G401 (cell line): ENCODE results near the gene NKIRAS1. TPM values are rescaled to one million over a fixed set of nuclear protein-coding genes. Genes with fewer than 3 reads are reported as not detected.

Experiments used
- DNase-seq: peaks from one replicate; pipeline ENCODE4 v3.0.0-alpha.2; 2015; ENCODE audit warnings: low spot score
- in situ Hi-C: cut with HindIII; loops from 2 replicates; pipeline ENCODE4 v1.10.0; 2016; ENCODE audit warnings: low sequenced_read_pairs, mixed read lengths
- total RNA-seq: library from RNA; depleted of rRNA; stranded (reverse); fragments of >200 nt; shearing (Covaris generic); gene quantifications from 2 replicates; pipeline ENCODE4 v1.2.3, GENCODE V29; 2014; rRNA removed

Gene NKIRAS1
- 15.0 and 20.1 TPM in 2 replicates for total RNA-seq

DNA sequence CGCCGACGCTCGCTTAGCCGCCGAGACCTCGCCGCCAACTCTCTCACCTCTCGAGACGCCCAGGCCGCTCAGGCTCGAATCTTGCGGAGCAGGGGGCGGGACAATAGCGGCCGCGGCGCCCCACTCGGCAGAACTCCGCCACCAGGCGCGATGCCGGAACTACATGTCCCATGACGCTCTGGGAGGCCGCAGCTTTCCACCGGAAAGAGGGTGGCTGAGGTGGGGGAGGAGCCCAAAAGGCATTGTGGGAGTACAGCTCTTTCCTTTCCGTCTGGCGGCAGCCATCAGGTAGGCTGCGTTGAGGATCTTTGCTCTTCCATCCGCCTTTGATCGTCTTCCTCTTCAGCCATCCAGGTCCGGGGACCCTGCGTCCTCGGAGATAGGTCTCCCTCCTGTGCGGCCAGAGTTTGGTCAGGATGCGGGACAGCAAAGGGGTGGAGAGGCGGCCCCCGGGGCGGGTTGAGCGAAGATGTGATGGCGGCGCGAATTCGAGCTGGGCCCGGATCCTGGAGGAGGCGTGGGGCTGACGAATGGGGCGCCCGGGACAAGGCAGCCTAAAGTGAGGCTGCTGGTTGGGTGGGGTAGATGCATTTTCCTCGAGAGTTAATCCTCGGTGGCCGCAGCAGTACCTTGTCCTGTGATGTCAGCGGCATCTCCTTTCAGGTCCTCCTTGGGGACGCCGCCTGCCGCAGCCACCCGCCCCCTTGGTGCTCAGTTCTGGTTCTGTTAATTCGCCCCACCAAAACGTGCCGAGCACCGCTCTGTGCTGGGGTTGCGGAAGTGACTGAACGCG, at the start of gene NKIRAS1, which contains the start of gene RPL15:
TSS of gene NKIRAS1 (minus strand) at position 105 of the 793 bp plus-strand sequence. CDS start 6,086 bp downstream, outside the sequence.
TSS of gene RPL15 (plus strand) at position 247 of the 793 bp plus-strand sequence. CDS start 728 bp downstream, outside the sequence.
- DNase-seq: peak; percentile 97
- in situ Hi-C loops: no loop called here

DNA sequence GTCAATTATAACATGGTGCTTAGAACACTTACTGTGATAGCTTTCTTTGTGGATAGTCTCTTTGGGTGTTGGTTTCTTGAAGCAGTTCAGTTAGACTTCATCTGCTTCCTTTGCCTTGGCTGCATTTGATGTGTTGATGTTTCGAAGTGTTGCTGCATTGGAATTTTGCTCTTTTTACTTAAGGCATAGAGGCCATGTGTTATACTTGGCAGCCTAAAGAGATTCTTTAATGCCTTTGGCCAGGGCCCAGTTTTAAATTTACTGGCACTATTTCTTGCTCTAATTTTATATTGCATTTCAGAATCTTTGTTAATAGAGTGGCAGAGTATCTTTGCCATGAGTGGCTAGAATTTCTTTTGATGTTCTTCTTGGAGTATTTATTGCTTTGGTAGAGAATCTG, 49.5 kb upstream of the NKIRAS1 start:
- in situ Hi-C loops: no loop called here
- DNase-seq: no peak

DNA sequence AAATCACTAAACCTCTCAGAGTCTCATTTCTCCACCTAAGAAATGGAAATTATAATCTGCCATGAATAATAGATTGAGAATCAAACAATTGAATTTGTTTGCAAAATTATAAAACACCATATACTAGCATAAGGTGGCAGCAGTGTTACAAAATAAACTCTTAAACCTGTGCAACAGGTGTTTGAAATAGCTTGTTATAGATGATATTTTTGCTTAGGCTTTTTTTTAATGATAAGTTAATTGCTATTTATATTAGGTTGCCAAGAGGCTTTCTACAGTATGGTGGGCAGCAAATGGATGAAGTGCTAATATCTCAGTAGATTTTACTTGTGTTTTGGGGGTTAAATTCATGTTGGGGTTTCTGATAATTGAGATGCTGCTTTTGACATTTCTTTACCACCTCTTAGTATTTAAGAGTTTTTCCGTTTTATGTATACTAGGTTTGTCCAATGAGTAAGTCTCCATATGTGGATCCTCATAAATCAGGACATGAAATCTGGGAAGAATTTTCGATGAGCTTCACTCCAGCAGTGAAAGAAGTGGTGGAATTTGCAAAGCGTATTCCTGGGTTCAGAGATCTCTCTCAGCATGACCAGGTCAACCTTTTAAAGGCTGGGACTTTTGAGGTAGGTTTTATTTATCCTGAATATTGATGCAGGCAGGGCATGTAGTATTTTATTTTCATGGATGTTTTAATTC, 47.9 kb upstream of the NKIRAS1 start:
- in situ Hi-C loops: no loop called here
- DNase-seq: no peak

DNA sequence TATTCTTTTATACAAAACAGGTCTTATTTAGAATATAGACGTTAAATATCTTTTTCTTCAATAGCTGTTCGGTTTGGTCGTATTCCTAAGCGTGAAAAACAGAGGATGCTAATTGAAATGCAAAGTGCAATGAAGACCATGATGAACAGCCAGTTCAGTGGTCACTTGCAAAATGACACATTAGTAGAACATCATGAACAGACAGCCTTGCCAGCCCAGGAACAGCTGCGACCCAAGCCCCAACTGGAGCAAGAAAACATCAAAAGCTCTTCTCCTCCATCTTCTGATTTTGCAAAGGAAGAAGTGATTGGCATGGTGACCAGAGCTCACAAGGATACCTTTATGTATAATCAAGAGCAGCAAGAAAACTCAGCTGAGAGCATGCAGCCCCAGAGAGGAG, 45.1 kb upstream of the NKIRAS1 start:
- in situ Hi-C loops: no loop called here
- DNase-seq: no peak

DNA sequence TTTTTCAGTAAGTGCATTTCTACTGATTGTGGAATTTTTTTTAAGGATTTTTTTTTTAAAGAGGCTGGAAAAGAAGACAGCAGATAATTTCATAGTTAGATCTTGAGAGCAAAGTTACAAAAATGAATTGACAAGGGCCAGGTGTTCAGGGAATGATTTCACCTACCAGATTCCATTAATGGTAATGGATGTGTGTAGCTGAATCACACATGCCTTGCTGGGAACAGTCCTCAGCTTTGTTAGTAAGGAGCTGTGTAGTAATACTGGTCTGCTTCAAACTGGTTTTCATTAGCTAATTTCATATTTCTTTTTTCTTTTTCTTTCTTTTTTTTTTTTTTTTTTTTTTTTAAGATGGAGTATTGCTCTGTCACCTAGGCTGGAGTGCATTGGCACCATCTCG, 44.3 kb upstream of the NKIRAS1 start:
- no peak for DNase-seq
- in situ Hi-C loops: no loop called here

DNA sequence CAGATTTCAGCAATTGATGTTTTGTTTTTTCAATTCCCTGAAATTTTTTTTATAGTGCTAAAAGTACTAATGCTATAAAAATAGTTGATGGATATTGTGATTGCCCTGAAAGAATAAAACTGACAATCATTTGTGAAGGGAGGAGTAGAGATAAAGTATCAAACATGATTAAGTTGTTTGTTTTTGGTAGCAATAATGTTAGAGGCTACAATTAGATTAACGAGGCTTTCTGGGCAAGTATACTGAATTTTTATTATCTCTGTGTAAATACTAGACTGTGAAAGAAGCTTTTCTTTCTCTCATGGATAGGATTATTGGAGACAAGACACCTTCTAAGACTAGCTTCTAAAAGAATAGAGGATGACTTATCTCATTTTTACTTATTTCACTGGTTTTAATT, 43.9 kb upstream of the NKIRAS1 start:
- in situ Hi-C loops: no loop called here
- DNase-seq: no peak

DNA sequence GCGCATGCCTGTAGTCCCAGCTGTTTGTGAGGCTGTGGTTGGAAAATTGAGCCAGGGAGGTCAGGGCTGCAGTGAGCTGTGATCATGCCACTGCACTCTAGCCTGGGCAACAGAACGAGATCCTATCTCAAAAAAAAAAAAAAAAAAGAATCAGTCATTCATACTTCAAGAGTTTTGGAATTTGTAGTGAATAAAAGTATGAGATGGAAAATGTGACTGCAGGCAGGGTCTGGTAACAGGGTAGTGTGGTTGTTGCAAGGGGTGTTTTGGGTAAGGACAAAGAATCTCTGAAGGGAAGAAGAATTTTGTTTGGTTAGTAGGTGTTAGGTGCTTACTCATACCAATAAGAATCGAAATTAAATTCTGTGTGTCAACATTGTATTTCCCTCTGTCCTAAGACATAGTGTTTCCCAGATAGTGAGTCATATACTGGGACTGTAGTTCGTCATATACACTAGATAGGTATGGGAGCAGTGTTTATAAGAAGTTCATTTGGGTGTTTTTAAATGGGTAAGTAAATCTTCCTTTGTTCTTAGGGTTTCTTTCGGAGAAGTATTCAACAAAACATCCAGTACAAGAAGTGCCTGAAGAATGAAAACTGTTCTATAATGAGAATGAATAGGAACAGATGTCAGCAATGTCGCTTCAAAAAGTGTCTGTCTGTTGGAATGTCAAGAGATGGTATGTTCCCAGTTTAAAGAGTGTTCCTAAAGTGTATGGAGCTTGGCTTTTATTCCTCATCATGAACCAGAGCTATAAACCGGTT, 42.5 kb upstream of the NKIRAS1 start:
- in situ Hi-C loops: no loop called here
- no peak for DNase-seq

DNA sequence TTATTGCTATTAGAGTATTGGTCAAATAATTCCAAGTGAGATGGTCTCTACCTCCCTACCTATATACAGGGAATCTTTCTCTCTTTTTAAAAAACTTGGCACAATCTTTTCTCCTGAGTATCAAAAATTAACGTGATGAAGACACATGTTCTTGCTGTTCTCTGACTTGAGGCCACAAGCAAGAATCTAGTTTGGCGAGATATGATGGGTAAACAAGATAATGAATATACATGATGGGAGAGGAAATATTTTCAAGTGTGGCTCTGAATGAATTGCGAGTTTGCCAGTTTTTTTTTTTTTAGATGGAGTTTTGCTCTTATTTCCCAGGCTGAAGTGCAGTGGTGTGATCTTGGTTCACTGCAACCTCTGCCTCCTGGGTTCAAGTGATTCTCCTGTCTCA, 39.9 kb upstream of the NKIRAS1 start:
- DNase-seq: no peak
- in situ Hi-C loops: no loop called here

DNA sequence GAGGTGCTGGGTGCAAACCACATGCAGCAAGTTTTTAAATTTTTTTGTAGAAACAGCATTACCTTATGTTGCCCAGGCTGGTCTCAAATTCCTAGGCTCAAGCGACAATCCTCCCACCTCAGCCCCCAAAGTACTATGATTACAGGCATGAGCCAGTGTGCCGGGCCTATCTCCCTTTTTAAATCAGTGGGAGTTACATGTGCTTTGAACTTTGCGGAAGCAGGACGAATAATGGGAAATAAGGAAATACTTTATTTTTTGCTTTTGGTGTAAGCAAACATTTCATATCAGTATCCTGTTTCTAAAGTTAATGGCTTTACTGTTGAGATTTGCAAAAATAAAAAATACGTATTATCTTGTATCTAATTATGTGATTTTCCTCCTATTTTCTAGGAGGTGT, 37.4 kb upstream of the NKIRAS1 start:
- DNase-seq: no peak
- in situ Hi-C loops: no loop called here

DNA sequence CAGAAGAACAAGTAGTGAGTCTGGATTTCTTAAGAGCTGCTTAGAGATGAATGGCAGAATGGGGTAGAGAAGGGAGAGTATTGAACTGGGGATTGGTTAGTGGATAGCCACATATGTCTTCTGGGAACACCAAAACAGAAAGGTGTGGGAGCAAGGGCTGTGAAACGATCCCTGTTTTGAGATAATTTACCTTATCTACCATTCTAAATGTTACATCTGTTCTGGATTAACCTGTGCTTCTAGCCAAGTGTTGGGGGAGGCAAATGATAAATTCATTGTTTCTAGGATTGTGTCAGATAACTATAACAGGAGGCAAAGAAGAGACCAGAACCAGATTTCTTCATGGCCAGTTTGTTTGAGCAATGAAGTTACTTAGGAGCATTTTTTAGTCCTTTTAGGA, 36.7 kb upstream of the NKIRAS1 start:
- in situ Hi-C loops: no loop called here
- DNase-seq: no peak

DNA sequence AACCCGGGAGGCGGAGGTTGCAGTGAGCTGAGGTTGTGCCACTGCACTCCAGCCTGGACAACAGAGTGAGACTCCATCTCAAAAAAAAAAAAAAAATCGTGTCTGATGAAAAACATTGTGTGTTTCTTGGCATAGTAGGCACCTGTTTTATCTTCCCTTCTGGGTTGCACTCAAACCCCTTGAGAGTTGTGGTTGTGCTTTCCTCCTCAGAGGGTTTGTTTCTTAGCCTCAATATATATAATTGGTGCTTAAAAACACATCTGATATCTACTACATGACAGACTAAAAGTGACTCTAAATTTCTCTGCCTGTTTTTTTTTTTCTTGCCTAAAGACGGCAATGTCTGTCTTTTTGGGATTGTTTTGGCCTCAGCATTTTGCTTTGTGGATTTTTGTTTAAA, 35.9 kb upstream of the NKIRAS1 start:
- no peak for DNase-seq
- in situ Hi-C loops: no loop called here

DNA sequence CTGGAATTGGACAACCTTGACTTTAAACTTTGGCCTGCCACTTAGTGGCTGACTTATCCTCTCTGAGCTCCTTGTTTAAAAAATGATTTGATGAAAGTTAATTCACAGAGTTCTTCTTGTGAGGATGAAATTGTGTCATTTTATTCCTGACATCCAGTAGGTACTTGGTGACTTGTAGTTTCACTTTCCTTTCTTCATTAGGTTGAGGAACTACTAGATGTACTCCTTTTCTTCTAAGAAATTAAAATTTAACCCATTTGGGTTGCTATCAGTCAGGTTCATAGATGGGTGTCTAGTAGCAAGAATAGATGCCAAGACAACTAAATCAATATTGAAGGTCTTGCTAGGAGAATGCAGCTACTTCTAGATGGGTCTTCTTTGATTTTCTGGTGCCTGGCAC, 33.5 kb upstream of the NKIRAS1 start:
- DNase-seq: no peak
- in situ Hi-C loops: no loop called here

DNA sequence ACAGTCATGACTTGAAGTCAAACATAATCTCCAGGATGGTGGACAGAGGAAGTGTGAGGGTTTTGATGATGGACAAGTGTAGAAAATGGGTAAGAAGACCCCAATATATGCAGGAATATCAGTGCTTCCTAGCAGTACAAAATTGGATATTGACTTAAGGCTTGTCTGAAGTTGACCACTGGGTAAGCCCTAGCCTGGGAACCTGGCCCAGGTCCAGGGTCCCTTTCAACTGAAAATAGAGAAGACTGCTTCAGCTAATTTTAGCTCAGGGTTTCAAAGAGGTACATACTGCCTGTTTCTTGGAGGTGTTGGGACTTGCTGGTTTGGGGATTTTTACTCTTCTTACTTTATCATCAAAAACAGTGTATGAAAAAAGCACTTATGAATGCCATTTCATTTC, 33.0 kb upstream of the NKIRAS1 start:
- in situ Hi-C loops: no loop called here
- peak; percentile 63 for DNase-seq

DNA sequence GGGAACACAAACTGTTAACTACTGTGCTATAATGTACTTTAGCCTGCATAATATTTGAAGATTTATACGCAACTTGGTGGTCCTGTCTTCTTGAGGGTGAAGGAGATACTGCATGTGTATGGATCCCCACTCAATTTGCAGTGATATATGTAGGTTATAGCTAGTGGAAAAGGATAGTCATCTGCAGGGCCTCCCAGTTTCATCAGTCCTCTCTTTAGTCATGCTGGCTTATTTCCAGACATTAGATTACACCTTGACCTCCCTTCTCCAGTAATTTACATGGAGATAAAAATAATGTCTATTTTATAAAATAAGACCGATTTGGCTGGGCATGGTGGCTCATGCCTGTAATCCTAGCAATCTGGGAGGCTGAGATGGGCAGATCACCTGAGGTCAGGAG, 32.0 kb upstream of the NKIRAS1 start:
- no peak for DNase-seq
- in situ Hi-C loops: no loop called here

DNA sequence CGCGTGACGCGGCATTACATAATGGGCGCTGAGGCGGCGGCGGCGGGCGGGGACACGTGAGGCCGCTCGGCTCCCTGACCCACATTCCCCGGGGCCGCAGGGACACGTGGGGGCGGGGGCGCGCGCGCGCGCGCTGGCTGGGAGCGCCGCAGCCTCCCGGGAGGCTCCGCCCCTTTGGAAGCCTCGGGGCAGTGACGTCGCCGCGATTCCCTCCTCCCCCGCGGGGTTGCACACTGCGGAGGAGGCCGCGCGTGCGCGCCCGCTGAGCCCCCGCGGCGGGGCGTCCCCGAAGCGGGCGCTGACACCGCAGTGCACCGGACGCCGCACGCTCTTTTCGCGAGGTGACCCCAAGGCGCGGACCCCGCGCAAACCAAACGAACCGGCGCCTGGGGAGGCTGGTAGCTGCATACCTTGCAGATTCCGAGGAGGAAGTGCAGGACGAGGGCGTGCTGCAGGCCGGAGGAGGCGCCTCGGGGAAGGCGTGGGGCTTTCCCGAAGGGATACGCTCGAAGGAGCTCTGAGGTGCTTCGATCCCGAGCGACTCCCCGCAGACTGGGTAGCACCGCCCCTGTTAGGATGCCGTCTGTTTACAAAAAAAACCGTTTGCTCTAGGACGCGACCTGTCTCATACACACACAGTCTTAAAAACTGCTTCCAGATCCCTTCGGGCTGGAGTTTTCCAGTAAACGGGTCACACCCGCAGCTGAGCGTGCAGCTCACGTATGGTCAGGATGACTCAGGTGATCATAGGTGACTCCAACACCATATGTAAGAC, 29.3 kb upstream of the NKIRAS1 start:
- in situ Hi-C loops: no loop called here
- peak; percentile 95 for DNase-seq

DNA sequence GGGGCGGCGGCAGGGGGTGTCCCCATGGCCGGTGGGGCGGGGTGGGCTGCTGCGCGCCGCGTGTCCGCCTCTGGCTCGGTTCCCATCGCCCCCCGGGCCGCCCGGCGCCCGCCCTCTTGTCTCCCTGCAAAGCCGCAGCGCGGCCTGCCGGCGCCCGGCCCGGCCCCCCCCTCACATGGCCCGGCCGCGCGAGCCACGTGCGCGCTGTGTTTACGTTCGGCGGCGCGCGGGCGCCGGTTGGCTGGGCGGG, 28.8 kb upstream of the NKIRAS1 start:
- no peak for DNase-seq
- in situ Hi-C loops: no loop called here

DNA sequence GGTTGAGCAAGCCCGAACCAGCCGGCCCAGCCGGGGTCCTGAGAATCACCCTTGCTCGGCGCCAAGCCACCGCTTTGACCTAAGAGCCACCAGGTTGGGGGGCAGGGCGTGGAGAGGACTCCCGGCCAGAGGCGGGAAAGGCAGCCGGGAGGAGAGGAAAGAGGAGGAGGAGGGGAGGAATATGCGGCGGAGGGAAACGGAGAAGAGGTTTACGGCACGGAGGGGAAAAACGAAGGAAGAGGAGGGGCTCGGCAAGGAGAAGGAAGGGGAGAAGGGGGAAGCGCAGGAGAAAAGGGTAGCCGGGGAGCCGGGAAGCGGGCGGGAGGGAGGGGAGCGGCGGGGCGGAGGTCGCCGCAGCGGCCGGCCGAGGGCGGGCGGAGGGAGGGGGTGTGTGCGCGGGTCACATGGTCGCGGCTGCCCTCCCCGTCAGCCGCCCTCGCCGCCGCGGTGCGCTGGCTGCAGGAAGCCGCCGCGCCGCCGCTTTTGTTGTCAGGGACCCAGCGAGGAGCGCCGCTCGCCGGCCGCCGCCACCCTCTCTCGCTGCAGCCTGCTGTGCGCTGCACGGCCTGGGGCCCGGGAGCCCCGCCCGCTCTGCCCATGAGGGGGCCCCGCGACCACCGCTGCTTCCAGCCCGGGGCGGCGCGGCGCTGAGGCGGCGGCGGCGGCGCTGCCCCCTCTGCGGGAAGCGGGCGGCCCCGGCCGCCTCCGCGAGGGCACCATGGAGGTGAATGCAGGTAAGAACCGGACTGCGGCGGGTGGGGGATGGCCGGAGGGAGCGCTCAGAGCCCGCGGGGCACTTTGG, 28.3 kb upstream of the NKIRAS1 start, which contains the start of gene NR1D2:
TSS of gene NR1D2 (plus strand) at position 426 of the 802 bp plus-strand sequence. CDS start at position 719, 293 bp downstream.
- peak; percentile 85 for DNase-seq
- in situ Hi-C loops: no loop called here

DNA sequence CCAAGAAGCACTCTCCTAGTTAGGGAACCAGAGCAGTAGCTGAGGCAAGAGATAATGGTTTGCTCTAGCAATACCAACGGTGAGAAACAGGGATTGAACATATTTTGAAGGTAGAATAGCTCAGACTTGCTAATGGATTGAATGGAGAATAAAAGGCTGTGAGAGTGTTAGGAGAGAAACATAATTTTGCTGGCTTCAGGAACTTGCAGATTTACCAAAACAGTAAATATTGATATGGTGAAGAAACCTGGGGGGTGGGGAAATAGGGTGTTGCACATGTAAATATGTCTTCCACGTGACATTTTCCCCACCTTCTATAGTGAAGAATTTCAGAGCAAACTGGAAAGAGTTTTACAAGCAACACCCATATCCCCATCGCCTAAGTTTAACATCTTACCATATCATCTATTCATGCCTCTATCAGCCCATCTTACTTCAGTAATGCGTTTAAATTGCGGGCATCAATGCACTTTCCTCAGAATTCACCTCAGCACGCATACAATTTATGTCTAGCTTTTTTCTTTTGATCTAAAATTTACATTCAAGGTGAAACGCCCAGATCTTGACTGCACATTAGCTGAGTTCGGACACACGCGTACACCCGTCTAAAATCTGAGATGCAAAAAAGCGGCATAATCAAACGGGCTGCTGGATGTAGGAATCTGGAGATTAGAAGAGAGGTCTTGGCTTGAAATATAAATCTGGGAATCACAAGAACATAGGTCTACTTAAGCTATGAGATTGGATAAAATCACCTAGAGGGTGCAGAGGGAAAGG, 27.4 kb upstream of the NKIRAS1 start:
- in situ Hi-C loops: no loop called here
- DNase-seq: peak; percentile 53
